ENCODE measurements around the gene ZDHHC8. TPM values are rescaled to one million over a fixed set of nuclear protein-coding genes. Genes with fewer than 3 reads are reported as not detected.
A peak's percentile ranks its signal among the peaks of the same experiment; 100 is the strongest.
"Not testable (repeated sequence)": the region's sequence is repeated elsewhere in the genome, so short reads cannot be mapped to it uniquely, and the experiment has no call there.

Gene ZDHHC8
- total RNA-seq, 1 experiment from 2014 or later = 78.4 TPM

- intact Hi-C loops (cut with micrococcal nuclease; ENCODE audit: unreplicated experiment) = loop anchor here (5.0 kb wide), 1 partner anchor 80 kb away; no protein-coding TSS in a partner anchor
- peak; percentile 99 for TF ChIP-seq CTCF (IDR thresholded peaks at IDR 0.05; ENCODE audit: unreplicated experiment)
- Mint-ChIP-seq H3K27me3 (ENCODE audit: unreplicated experiment) (peaks cover 64% of the 10 kb centered on the region), H3K9me3 (ENCODE audit: low read depth, unreplicated experiment) (no peaks in the 10 kb centered on the region), H3K4me1 (ENCODE audit: low read depth, unreplicated experiment) (no peaks in the 10 kb centered on the region), H3K27ac (ENCODE audit: unreplicated experiment) (no peak overlapping the region), H3K36me3 (ENCODE audit: insufficient read depth, unreplicated experiment) (peaks cover 18% of the 10 kb centered on the region), H3K4me3 (ENCODE audit: low read depth, unreplicated experiment) (no peak overlapping the region)
- DNase-seq = peak; percentile 90
- CTCF ChIA-PET = interaction anchor here (0.6 to 1.9 kb wide), 10 partner anchors 9 to 163 kb away, joined by 3 to 16 read pairs (median 4); partner anchors contain the start of gene DGCR6L
- BruUV-seq (replicated peaks) = no TSS peak
Measured at GRCh38 chr22:20156611-20157429, 25.2 kb downstream of the ZDHHC8 start.

GRCh38 chr22:20157430-20158183 lies 26.0 kb downstream of the ZDHHC8 start:
- no peak for DNase-seq
- Mint-ChIP-seq H3K9me3 (ENCODE audit: low read depth, unreplicated experiment) (no peaks in the 10 kb centered on the region), H3K27ac (ENCODE audit: unreplicated experiment) (no peak overlapping the region), H3K4me1 (ENCODE audit: low read depth, unreplicated experiment) (no peaks in the 10 kb centered on the region), H3K27me3 (ENCODE audit: unreplicated experiment) (peaks cover 64% of the 10 kb centered on the region), H3K36me3 (ENCODE audit: insufficient read depth, unreplicated experiment) (peaks cover 13% of the 10 kb centered on the region), H3K4me3 (ENCODE audit: low read depth, unreplicated experiment) (no peak overlapping the region)
- no TSS peak for BruUV-seq (replicated peaks)
- TF ChIP-seq CTCF (IDR thresholded peaks at IDR 0.05; ENCODE audit: unreplicated experiment) = no peak
- intact Hi-C loops (cut with micrococcal nuclease; ENCODE audit: unreplicated experiment) = loop anchor here (5.0 kb wide), 1 partner anchor 80 kb away; no protein-coding TSS in a partner anchor
- CTCF ChIA-PET = interaction anchor here (0.7 to 1.9 kb wide), 9 partner anchors 10 to 162 kb away, joined by 3 to 16 read pairs (median 3); partner anchors contain the start of gene DGCR6L

- Mint-ChIP-seq H3K9me3 (ENCODE audit: low read depth, unreplicated experiment) (no peaks in the 10 kb centered on the region), H3K27ac (ENCODE audit: unreplicated experiment) (no peak overlapping the region), H3K4me1 (ENCODE audit: low read depth, unreplicated experiment) (no peaks in the 10 kb centered on the region), H3K36me3 (ENCODE audit: insufficient read depth, unreplicated experiment) (peaks cover 13% of the 10 kb centered on the region), H3K4me3 (ENCODE audit: low read depth, unreplicated experiment) (no peak overlapping the region), H3K27me3 (ENCODE audit: unreplicated experiment) (peaks cover 58% of the 10 kb centered on the region)
- DNase-seq = no peak
- BruUV-seq (replicated peaks) = no TSS peak
- CTCF ChIA-PET = interaction anchor here (1.2 kb wide), 1 partner anchor 80 kb away, joined by 3 read pairs; no protein-coding TSS in a partner anchor
- no peak for TF ChIP-seq CTCF (IDR thresholded peaks at IDR 0.05; ENCODE audit: unreplicated experiment)
- intact Hi-C loops (cut with micrococcal nuclease; ENCODE audit: unreplicated experiment) = loop anchor here (5.0 kb wide), 1 partner anchor 79 kb away; no protein-coding TSS in a partner anchor
Measured at GRCh38 chr22:20158391-20159036, 26.9 kb downstream of the ZDHHC8 start.

GRCh38 chr22:20159076-20159475 lies 27.5 kb downstream of the ZDHHC8 start:
- intact Hi-C loops (cut with micrococcal nuclease; ENCODE audit: unreplicated experiment) = loop anchor here (5.0 kb wide), 1 partner anchor 78 kb away; no protein-coding TSS in a partner anchor
- no peak for TF ChIP-seq CTCF (IDR thresholded peaks at IDR 0.05; ENCODE audit: unreplicated experiment)
- CTCF ChIA-PET = interaction anchor here (0.7 to 1.2 kb wide), 2 partner anchors 80 to 137 kb away, joined by 3 to 4 read pairs; no protein-coding TSS in a partner anchor
- H3K4me3 Mint-ChIP-seq (ENCODE audit: low read depth, unreplicated experiment) = no peak overlapping the region
- H3K4me1 Mint-ChIP-seq (ENCODE audit: low read depth, unreplicated experiment) = no peaks in the 10 kb centered on the region
- no peak for DNase-seq
- H3K27ac Mint-ChIP-seq (ENCODE audit: unreplicated experiment) = no peak overlapping the region
- peaks cover 2% of the 10 kb centered on the region for H3K9me3 Mint-ChIP-seq (ENCODE audit: low read depth, unreplicated experiment)
- BruUV-seq (replicated peaks) = no TSS peak
- H3K36me3 Mint-ChIP-seq (ENCODE audit: insufficient read depth, unreplicated experiment) = peaks cover 8% of the 10 kb centered on the region
- peaks cover 57% of the 10 kb centered on the region for H3K27me3 Mint-ChIP-seq (ENCODE audit: unreplicated experiment)

GRCh38 chr22:20159531-20159930 lies 27.9 kb downstream of the ZDHHC8 start:
- H3K36me3 Mint-ChIP-seq (ENCODE audit: insufficient read depth, unreplicated experiment); H3K4me1 Mint-ChIP-seq (ENCODE audit: low read depth, unreplicated experiment); DNase-seq; BruUV-seq (replicated peaks); H3K4me3 Mint-ChIP-seq (ENCODE audit: low read depth, unreplicated experiment); H3K9me3 Mint-ChIP-seq (ENCODE audit: low read depth, unreplicated experiment); H3K27ac Mint-ChIP-seq (ENCODE audit: unreplicated experiment): not testable (repeated sequence)
- intact Hi-C loops (cut with micrococcal nuclease; ENCODE audit: unreplicated experiment) = loop anchor here (5.0 kb wide), 1 partner anchor 78 kb away; no protein-coding TSS in a partner anchor
- H3K27me3 Mint-ChIP-seq (ENCODE audit: unreplicated experiment) = peaks cover 57% of the 10 kb centered on the region
- CTCF ChIA-PET = interaction anchor here (0.7 to 1.2 kb wide), 2 partner anchors 79 to 136 kb away, joined by 3 to 4 read pairs; no protein-coding TSS in a partner anchor
